ENCODE results near the gene PRRC2B. TPM values are rescaled to one million over a fixed set of nuclear protein-coding genes. Genes with fewer than 3 reads are reported as not detected.

The PRRC2B gene
- total RNA-seq, 4 donors from 2014 or later = 81.7 to 159 (median 117) TPM

DNA sequence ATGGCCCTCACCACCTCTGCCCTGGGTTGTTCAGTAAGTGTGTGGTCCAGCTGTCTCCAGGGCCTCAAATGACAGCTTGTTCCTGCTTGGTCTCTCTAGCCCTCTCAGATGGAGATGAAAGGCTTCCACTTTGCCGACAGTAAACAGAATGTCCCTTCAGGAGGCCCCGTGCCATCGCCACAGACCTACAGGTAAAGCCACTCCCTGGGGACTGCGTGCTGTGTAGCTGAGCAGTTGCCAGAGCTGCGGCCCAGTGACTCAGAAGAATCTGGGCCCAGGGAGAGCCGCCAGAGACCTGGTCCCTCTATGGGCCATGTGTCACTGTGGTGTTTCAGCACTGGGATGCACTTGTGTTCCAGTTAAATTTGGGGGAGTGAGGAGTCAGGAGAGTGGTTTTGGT is 98.2 kb downstream of the PRRC2B start:
- Histone ChIP-seq H3K4me1 (no peaks in the 10 kb centered on the region), H3K36me3 (peaks cover 97 to 98% of the 10 kb centered on the region in 2 donors), H3K4me3 (replicated peaks in 1 of 3) (no peak overlapping the region), H3K27me3 (no peaks in the 10 kb centered on the region), H3K27ac (no peak overlapping the region), H3K9me3 (no peaks in the 10 kb centered on the region)
- intact Hi-C loops (cut with DNase I) = no loop called here
- no peak for DNase-seq
- WGBS, 2 donors = 89 to 90% methylated on average over 6 of the region's 6 CpGs
- no peak for TF ChIP-seq POLR2A (IDR thresholded peaks at IDR 0.05)
- TF ChIP-seq, protein P1, sequence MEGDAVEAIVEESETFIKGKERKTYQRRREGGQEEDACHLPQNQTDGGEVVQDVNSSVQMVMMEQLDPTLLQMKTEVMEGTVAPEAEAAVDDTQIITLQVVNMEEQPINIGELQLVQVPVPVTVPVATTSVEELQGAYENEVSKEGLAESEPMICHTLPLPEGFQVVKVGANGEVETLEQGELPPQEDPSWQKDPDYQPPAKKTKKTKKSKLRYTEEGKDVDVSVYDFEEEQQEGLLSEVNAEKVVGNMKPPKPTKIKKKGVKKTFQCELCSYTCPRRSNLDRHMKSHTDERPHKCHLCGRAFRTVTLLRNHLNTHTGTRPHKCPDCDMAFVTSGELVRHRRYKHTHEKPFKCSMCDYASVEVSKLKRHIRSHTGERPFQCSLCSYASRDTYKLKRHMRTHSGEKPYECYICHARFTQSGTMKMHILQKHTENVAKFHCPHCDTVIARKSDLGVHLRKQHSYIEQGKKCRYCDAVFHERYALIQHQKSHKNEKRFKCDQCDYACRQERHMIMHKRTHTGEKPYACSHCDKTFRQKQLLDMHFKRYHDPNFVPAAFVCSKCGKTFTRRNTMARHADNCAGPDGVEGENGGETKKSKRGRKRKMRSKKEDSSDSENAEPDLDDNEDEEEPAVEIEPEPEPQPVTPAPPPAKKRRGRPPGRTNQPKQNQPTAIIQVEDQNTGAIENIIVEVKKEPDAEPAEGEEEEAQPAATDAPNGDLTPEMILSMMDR (IDR thresholded peaks at IDR 0.05) = no peak

- no peak overlapping the region for H3K27ac ChIP-seq
- H3K4me1 ChIP-seq = no peaks in the 10 kb centered on the region
- H3K27me3 ChIP-seq = no peaks in the 10 kb centered on the region
- TF ChIP-seq POLR2A (IDR thresholded peaks at IDR 0.05) = no peak
- TF ChIP-seq, protein P1 (IDR thresholded peaks at IDR 0.05) = no peak
- peaks cover 85 to 92% of the 10 kb centered on the region in 2 donors for H3K36me3 ChIP-seq
- intact Hi-C loops (cut with DNase I) = no loop called here
- DNase-seq = no peak
- 94 to 99% methylated on average over 20 to 21 of the region's 22 CpGs for WGBS, 2 donors
- H3K9me3 ChIP-seq = no peaks in the 10 kb centered on the region
- H3K4me3 ChIP-seq (replicated peaks in 1 of 3) = no peak overlapping the region
Observed at GRCh38 chr9:131494296-131494870, 100.5 kb downstream of the PRRC2B start.

DNA sequence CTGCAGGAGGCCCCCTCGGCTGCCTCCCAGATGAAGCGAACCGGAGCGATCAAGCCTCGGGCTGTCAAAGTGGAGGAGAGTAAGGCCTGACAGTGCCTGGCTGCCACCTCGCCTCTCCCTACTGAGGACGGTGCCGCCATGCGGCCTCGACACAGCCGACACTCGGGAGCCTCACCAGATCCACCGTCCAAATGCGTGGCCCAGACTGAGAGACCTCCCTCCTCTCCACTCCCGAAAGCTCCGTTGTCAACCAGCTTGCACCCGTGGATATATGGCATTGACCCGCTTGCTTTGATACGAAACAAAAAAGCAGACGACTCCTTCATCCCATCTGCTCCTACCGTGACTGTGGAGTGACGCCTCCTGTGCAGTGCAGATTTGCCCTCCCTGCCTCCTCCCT is 101.9 kb downstream of the PRRC2B start:
- no peak overlapping the region for H3K4me3 ChIP-seq (replicated peaks in 1 of 3)
- no peaks in the 10 kb centered on the region for H3K9me3 ChIP-seq
- TF ChIP-seq POLR2A (IDR thresholded peaks at IDR 0.05) = no peak
- TF ChIP-seq, protein P1 (IDR thresholded peaks at IDR 0.05) = no peak
- no peak overlapping the region for H3K27ac ChIP-seq
- no peaks in the 10 kb centered on the region for H3K27me3 ChIP-seq
- intact Hi-C loops (cut with DNase I) = no loop called here
- no peak for DNase-seq
- WGBS, 2 donors = 88 to 93% methylated on average over 22 of the region's 22 CpGs
- H3K36me3 ChIP-seq = peaks cover 71 to 81% of the 10 kb centered on the region in 2 donors
- H3K4me1 ChIP-seq = no peaks in the 10 kb centered on the region

DNA sequence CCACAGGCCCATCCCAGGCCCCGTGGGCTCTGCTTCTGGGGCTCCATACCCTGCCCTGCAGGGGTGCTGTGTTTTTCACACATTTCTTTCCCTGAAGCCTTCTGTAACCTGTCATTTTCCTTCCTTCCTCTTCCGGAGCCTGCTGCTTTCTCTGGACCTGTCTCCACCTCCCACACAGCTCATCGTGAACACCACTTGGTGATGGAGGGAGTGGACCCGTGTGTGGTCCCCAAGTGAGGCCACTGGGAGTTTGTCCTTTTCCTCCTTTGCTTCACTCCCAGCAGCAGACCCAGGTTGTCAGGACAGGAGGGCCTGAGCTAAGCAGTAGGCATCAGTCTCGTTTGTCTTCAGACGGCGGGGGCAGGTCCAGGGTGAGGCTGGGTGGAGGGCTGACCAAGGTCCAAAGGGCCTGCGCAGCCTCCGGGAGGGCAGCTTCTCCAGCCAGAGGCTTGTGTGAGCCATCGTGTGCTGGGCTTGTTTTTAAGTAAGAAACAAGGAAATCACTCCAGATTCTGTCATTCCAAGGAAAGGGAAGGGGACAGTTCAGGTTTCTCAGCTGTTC is 103.0 kb downstream of the PRRC2B start:
- Histone ChIP-seq H3K4me3 (replicated peaks in 1 of 3) (no peak overlapping the region), H3K36me3 (peaks cover 59 to 70% of the 10 kb centered on the region in 2 donors), H3K9me3 (no peaks in the 10 kb centered on the region), H3K27me3 (no peaks in the 10 kb centered on the region), H3K4me1 (peaks cover 0 to under 1% of the 10 kb centered on the region in 2 donors), H3K27ac (no peak overlapping the region)
- DNase-seq = no peak
- intact Hi-C loops (cut with DNase I) = no loop called here
- TF ChIP-seq POLR2A (IDR thresholded peaks at IDR 0.05) = no peak
- TF ChIP-seq, protein P1 (IDR thresholded peaks at IDR 0.05) = no peak
- WGBS, 2 donors = 82 to 91% methylated on average over 8 to 10 of the region's 10 CpGs

DNA sequence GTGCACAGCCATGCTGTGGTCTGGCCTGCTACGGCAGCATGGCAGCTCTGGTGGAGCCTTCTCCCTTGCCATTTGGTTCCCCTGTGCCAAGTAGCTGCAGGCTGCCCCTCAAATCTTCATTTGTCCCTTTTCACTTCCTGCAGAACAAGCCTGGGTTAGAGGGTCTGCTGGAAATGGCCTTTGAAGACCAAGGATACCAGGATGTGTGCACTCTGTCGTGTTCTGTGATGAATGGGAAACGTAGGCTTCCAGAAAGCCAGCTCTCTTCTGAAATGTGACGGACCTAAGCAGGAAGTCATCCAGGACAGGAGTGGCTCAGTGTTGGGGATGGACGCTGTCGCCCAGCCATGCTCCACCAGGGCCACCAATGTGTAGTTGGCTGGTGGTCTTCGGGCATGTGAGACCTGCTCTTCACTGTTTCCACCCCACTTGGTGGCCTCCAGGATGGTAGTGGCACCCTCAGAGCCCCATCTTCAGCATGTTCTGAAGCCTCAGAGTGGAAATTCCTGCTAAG is 105.4 kb downstream of the PRRC2B start:
- Histone ChIP-seq H3K9me3 (no peaks in the 10 kb centered on the region), H3K4me3 (replicated peaks in 1 of 3) (no peak overlapping the region), H3K4me1 (peaks cover 13 to 16% of the 10 kb centered on the region in 2 donors), H3K36me3 (peaks cover 36 to 46% of the 10 kb centered on the region in 2 donors), H3K27me3 (no peaks in the 10 kb centered on the region), H3K27ac (no peak overlapping the region)
- TF ChIP-seq POLR2A (IDR thresholded peaks at IDR 0.05) = no peak
- TF ChIP-seq, protein P1 (IDR thresholded peaks at IDR 0.05) = no peak
- intact Hi-C loops (cut with DNase I) = no loop called here
- WGBS, 2 donors = 75 to 86% methylated on average over 7 of the region's 7 CpGs
- no peak for DNase-seq
